HEK293 (cell line): Measurements from ENCODE around the gene ADAMTS14.
"Not testable (repeated sequence)": the region's sequence is repeated elsewhere in the genome, so short reads cannot be mapped to it uniquely, and the experiment has no call there.

Source experiments
- CTCF ChIA-PET: fragments of 350-600 bp; formaldehyde crosslinking; extraction: SDS; loops from one replicate; lab custom pipeline; 2021; ENCODE audit warnings: antibody characterized with exemption; lab: Yijun Ruan, JAX
- POLR2A ChIA-PET: fragments of 300-600 bp; formaldehyde crosslinking; extraction: SDS; loops from one replicate; lab custom pipeline; 2020; ENCODE audit warnings: antibody characterized with exemption, inconsistent platforms; lab: Yijun Ruan, JAX
- H3K27ac ChIP-seq: fragments of 200-500 bp; sonication (Bioruptor generic); 2 replicates; pipeline ENCODE4 v1.5.1; 2014; ENCODE audit warnings: low read depth, low read length, control low read depth, inconsistent platforms; ENCODE audit errors: extremely low read depth
- H3K36me3 ChIP-seq, 2 experiments: fragments of 200-500 bp in 1 of 2; sonication (Bioruptor generic) in 1 of 2; 1 replicate in 1 of 2; 2 replicates in 1 of 2; pipeline ENCODE4 v1.5.1; 2014 to 2017; ENCODE audit warnings: inconsistent platforms in 2 of 2, low read length in 2 of 2; ENCODE audit not compliant: control insufficient read depth in 2 of 2, insufficient read depth in 1 of 2
- H3K4me1 ChIP-seq: fragments of 200-500 bp; sonication (Bioruptor generic); 2 replicates; pipeline ENCODE4 v1.5.1; 2014; ENCODE audit warnings: mild to moderate bottlenecking, low read length, inconsistent platforms; ENCODE audit not compliant: control insufficient read depth, insufficient read depth
- H3K4me3 ChIP-seq: 2 replicates; pipeline ENCODE4 v1.5.1; 2011; ENCODE audit warnings: low read depth, mild to moderate bottlenecking, control low read depth, low read length, moderate library complexity
- H3K9me3 ChIP-seq: fragments of 200-500 bp; sonication (Bioruptor generic); 2 replicates; pipeline ENCODE4 v1.5.1; 2014; ENCODE audit warnings: low read depth, low read length, inconsistent platforms; ENCODE audit not compliant: control insufficient read depth, insufficient read depth
- GLIS1 ChIP-seq: fragments of 450-650 bp; formaldehyde crosslinking; IDR thresholded peaks from 2 replicates; pipeline ENCODE4 v1.5.1; 2016; ENCODE audit warnings: missing biosample characterization, missing genetic modification characterization
- HIC1 ChIP-seq: fragments of 450-650 bp; formaldehyde crosslinking; IDR thresholded peaks from 2 replicates; pipeline ENCODE4 v1.5.1; 2016; ENCODE audit warnings: missing biosample characterization, missing genetic modification characterization
- HOXC10 ChIP-seq: sonication (generic); formaldehyde crosslinking; IDR thresholded peaks from 2 replicates; pipeline ENCODE4 v1.8.1; 2023; ENCODE audit warnings: mild to moderate bottlenecking, missing genetic modification reagents
- KLF10 ChIP-seq: fragments of 450-650 bp; IDR thresholded peaks from 2 replicates; pipeline ENCODE4 v1.5.1; 2018; ENCODE audit warnings: missing biosample characterization, mild to moderate bottlenecking, missing genetic modification characterization
- SALL2 ChIP-seq: fragments of 450-650 bp; formaldehyde crosslinking; IDR thresholded peaks from 2 replicates; pipeline ENCODE4 v1.5.0; 2017; ENCODE audit warnings: missing biosample characterization, mild to moderate bottlenecking, missing genetic modification characterization, borderline replicate concordance
- ZBTB21 ChIP-seq: fragments of 450-650 bp; formaldehyde crosslinking; IDR thresholded peaks from 2 replicates; pipeline ENCODE4 v1.5.1; 2017; ENCODE audit warnings: missing biosample characterization, missing genetic modification characterization
- ZBTB44 ChIP-seq: fragments of 450-650 bp; IDR thresholded peaks from 2 replicates; pipeline ENCODE4 v1.5.1; 2018; ENCODE audit warnings: missing biosample characterization, mild to moderate bottlenecking, missing genetic modification characterization
- ZNF146 ChIP-seq: fragments of 450-650 bp; formaldehyde crosslinking; IDR thresholded peaks from 2 replicates; pipeline ENCODE4 v1.5.1; 2016; ENCODE audit warnings: missing biosample characterization, missing genetic modification characterization
- ZNF169 ChIP-seq: fragments of 450-650 bp; formaldehyde crosslinking; IDR thresholded peaks from 2 replicates; pipeline ENCODE4 v1.5.1; 2016; ENCODE audit warnings: missing biosample characterization, missing genetic modification characterization
- ZNF184 ChIP-seq: fragments of 450-650 bp; IDR thresholded peaks from 2 replicates; pipeline ENCODE4 v1.5.1; 2018; ENCODE audit warnings: missing biosample characterization, mild to moderate bottlenecking, missing genetic modification characterization
- ZNF19 ChIP-seq: fragments of 450-650 bp; formaldehyde crosslinking; IDR thresholded peaks from 2 replicates; pipeline ENCODE4; 2016; ENCODE audit warnings: missing biosample characterization, missing genetic modification characterization, low read depth
- ZNF501 ChIP-seq: fragments of 450-650 bp; formaldehyde crosslinking; IDR thresholded peaks from 2 replicates; pipeline ENCODE4 v1.5.1; 2016; ENCODE audit warnings: missing biosample characterization, missing genetic modification characterization
- ZNF560 ChIP-seq: fragments of 450-650 bp; formaldehyde crosslinking; IDR thresholded peaks from 2 replicates; pipeline ENCODE4 v1.5.1; 2017; ENCODE audit warnings: missing biosample characterization, missing genetic modification characterization, borderline replicate concordance
- ZNF664 ChIP-seq: fragments of 450-650 bp; formaldehyde crosslinking; IDR thresholded peaks from 2 replicates; pipeline ENCODE4 v1.5.1; 2016; ENCODE audit warnings: missing biosample characterization, missing genetic modification characterization
- ZNF768 ChIP-seq: fragments of 450-650 bp; formaldehyde crosslinking; IDR thresholded peaks from 2 replicates; pipeline ENCODE4 v1.5.1; 2018; ENCODE audit warnings: missing biosample characterization, mild to moderate bottlenecking, missing genetic modification characterization
- TF ChIP-seq, protein P1 (sequence below): fragments of 450-650 bp; formaldehyde crosslinking; IDR thresholded peaks from 2 replicates; pipeline ENCODE4 v1.5.1; 2017; ENCODE audit warnings: missing biosample characterization, missing genetic modification characterization
- TF ChIP-seq, protein P2 (sequence below): fragments of 450-650 bp; formaldehyde crosslinking; IDR thresholded peaks from 2 replicates; pipeline ENCODE4 v1.5.1; 2016; ENCODE audit warnings: missing biosample characterization, missing genetic modification characterization

ADAMTS14 gene

GRCh38 chr10:70639640-70640383, 32.5 kb upstream of the ADAMTS14 start:
- H3K4me3 ChIP-seq, H3K9me3 ChIP-seq, H3K4me1 ChIP-seq, H3K36me3 ChIP-seq, H3K27ac ChIP-seq, POLR2A ChIA-PET: not testable (repeated sequence)
- peak; percentile 25; the same call in 1 of the 2 replicates for TF ChIP-seq ZNF146 (tag by site-specific recombination)
- CTCF ChIA-PET: interaction anchor here (0.6 kb wide), 1 partner anchor 249 kb away, joined by 3 read pairs; no protein-coding TSS in a partner anchor

- H3K4me3 ChIP-seq, POLR2A ChIA-PET, H3K9me3 ChIP-seq, H3K4me1 ChIP-seq, H3K36me3 ChIP-seq, H3K27ac ChIP-seq: not testable (repeated sequence)
- CTCF ChIA-PET: interaction anchor here (0.6 kb wide), 1 partner anchor 28 kb away, joined by 5 read pairs; no protein-coding TSS in a partner anchor
These were observed 29.0 kb upstream of the ADAMTS14 start for GRCh38 chr10:70643272-70643671.

DNA sequence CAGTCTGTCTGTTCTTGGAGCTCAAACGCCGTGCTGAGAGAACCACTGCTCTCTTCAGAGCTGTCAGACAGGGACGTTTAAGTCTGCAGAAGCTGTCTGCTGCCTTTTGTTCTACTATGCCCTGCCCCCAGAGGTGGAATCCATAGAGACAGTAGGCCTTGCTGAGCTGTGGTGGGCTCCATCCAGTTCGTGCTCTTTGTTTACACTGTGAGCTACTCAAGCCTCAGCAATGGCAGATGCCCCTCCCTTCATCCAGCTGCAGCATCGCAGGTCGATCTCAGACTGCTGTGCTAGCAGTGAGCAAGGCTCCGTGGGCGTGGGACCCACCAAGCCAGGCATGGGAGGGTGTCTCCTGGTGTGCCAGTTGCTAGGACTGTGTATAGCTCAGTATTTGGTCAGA, 27.3 kb upstream of the ADAMTS14 start:
- CTCF ChIA-PET: interaction anchor here (0.6 kb wide), 1 partner anchor 183 kb away, joined by 4 read pairs; no protein-coding TSS in a partner anchor
- H3K27ac ChIP-seq, H3K9me3 ChIP-seq, POLR2A ChIA-PET, H3K4me1 ChIP-seq, H3K4me3 ChIP-seq, H3K36me3 ChIP-seq: not testable (repeated sequence)

GRCh38 chr10:70647086-70647485, 25.2 kb upstream of the ADAMTS14 start:
- TF ChIP-seq ZNF664 (tag by site-specific recombination) (no peak), HOXC10 (no peak), ZBTB21 (tag by site-specific recombination) (no peak), ZNF501 (tag by site-specific recombination) (no peak)
- TF ChIP-seq, protein P1, sequence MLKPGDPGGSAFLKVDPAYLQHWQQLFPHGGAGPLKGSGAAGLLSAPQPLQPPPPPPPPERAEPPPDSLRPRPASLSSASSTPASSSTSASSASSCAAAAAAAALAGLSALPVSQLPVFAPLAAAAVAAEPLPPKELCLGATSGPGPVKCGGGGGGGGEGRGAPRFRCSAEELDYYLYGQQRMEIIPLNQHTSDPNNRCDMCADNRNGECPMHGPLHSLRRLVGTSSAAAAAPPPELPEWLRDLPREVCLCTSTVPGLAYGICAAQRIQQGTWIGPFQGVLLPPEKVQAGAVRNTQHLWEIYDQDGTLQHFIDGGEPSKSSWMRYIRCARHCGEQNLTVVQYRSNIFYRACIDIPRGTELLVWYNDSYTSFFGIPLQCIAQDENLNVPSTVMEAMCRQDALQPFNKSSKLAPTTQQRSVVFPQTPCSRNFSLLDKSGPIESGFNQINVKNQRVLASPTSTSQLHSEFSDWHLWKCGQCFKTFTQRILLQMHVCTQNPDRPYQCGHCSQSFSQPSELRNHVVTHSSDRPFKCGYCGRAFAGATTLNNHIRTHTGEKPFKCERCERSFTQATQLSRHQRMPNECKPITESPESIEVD: no peak
- TF ChIP-seq, all 188 proteins: peak for 0
- Histone ChIP-seq H3K27ac (no peak overlapping the region), H3K36me3 (no peaks in the 10 kb centered on the region), H3K4me1 (no peaks in the 10 kb centered on the region), H3K4me3 (no peak overlapping the region), H3K9me3 (no peaks in the 10 kb centered on the region)
- ChIA-PET CTCF (interaction anchor here (1.0 kb wide), 1 partner anchor 26 kb away, joined by 4 read pairs; no protein-coding TSS in a partner anchor), POLR2A (no interaction called here)

DNA sequence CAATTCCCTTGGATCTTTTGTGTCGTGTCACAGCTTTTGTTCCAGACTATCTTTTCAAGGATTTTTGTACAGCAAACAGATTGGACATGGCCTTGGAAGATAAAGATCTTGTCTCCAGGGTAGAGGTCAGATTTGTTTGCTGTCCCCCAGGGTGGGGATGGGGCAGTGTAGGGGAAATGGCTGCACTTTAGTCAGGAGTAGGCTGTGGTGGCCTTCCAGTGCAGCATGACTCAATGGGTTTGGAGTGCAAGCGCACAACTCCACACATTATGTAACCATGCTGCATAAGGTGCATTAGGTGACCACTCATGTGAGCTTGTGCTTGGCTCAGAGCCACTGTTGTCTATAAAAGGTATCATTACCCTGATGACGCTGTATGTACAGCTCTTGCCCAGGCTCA, 23.9 kb upstream of the ADAMTS14 start:
- Histone ChIP-seq H3K4me3 (no peak overlapping the region), H3K36me3 (no peaks in the 10 kb centered on the region), H3K27ac (no peak overlapping the region), H3K4me1 (no peaks in the 10 kb centered on the region), H3K9me3 (no peaks in the 10 kb centered on the region)
- CTCF ChIA-PET: no interaction called here
- POLR2A ChIA-PET: no interaction called here
- no peak for TF ChIP-seq GLIS1
- no peak for TF ChIP-seq KLF10 (tag by site-specific recombination)
- no peak for TF ChIP-seq ZNF768 (tag by site-specific recombination)
- TF ChIP-seq ZNF560 (tag by site-specific recombination): no peak
- no peak for TF ChIP-seq ZBTB44 (tag by site-specific recombination)
- no peak for TF ChIP-seq HIC1 (tag by site-specific recombination)
- no peak for TF ChIP-seq SALL2 (tag by site-specific recombination)
- peak; percentile 53; the same call in 1 of the 2 replicates for TF ChIP-seq ZNF169 (tag by site-specific recombination)
- TF ChIP-seq ZNF19 (tag by site-specific recombination): no peak
- peak; percentile 85 for TF ChIP-seq ZNF184 (tag by site-specific recombination)
- TF ChIP-seq, protein P2, sequence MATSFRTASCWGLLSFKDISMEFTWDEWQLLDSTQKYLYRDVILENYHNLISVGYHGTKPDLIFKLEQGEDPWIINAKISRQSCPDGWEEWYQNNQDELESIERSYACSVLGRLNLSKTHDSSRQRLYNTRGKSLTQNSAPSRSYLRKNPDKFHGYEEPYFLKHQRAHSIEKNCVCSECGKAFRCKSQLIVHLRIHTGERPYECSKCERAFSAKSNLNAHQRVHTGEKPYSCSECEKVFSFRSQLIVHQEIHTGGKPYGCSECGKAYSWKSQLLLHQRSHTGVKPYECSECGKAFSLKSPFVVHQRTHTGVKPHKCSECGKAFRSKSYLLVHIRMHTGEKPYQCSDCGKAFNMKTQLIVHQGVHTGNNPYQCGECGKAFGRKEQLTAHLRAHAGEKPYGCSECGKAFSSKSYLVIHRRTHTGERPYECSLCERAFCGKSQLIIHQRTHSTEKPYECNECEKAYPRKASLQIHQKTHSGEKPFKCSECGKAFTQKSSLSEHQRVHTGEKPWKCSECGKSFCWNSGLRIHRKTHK (tag by site-specific recombination): peak; percentile 57; the same call in 1 of the 2 replicates
